Measurements from ENCODE around the gene BTBD17. TPM values are rescaled to one million over a fixed set of nuclear protein-coding genes. Genes with fewer than 3 reads are reported as not detected.

Gene BTBD17
- total and polyA plus RNA-seq, 10 of the 15 experiments (the other 5 are each of a cell fraction or from before 2014, with no cell fraction given): not detected

- intact Hi-C loops (cut with micrococcal nuclease; ENCODE audit: unreplicated experiment) (no loop called here), in situ Hi-C loops (cut with MboI) (no loop called here)
- no peaks in the 10 kb centered on the region for H3K9me3 ChIP-seq (replicated peaks; ENCODE audit: control insufficient read depth, insufficient read depth, low read length)
- SMC1A ChIA-PET (ENCODE audit: uncharacterized antibody, unreplicated experiment): interaction anchor here (2.4 kb wide), 1 partner anchor 52 kb away, joined by 14 read pairs; no protein-coding TSS in a partner anchor
- FAIRE-seq: no peak
- RAD21 ChIA-PET (ENCODE audit: unreplicated experiment): no interaction called here
- WGBS (ENCODE audit: insufficient coverage, insufficient replicate concordance, low lambda C conversion rate, missing lambda C conversion rate): 32% methylated on average over 53 of the region's 55 CpGs
- H3K9ac ChIP-seq (ENCODE audit: control insufficient read depth, insufficient read depth, low read length): no peak overlapping the region
- no peaks in the 10 kb centered on the region for H3K4me1 ChIP-seq (ENCODE audit: control insufficient read depth, insufficient read depth, low read length)
- H3K36me3 ChIP-seq (ENCODE audit: control insufficient read depth in 2 of 2, insufficient read depth in 2 of 2, low read length in 1 of 2): no peaks in the 10 kb centered on the region
- no peak overlapping the region for H3K4me3 ChIP-seq
- peaks cover 3 to 8% of the 10 kb centered on the region in 2 experiments; a peak in 3 of 4 replicates for H3K27me3 ChIP-seq (replicated peaks in 1 of 2; ENCODE audit: control insufficient read depth in 2 of 2, insufficient read depth in 2 of 2, low read length in 1 of 2)
- no peaks in the 10 kb centered on the region for H3K79me2 ChIP-seq (ENCODE audit: control insufficient read depth, insufficient read depth, low read length)
- BruUV-seq (replicated peaks): no TSS peak
- no peak overlapping the region for H2AFZ ChIP-seq (ENCODE audit: control insufficient read depth, low read depth, low read length)
- no peak for ATAC-seq
- no peak for DNase-seq (ENCODE audit: low read depth, low spot score)
- H3K27ac ChIP-seq (ENCODE audit: control insufficient read depth, insufficient read depth): no peak overlapping the region
- no peak overlapping the region for H3K4me2 ChIP-seq (ENCODE audit: control insufficient read depth, insufficient read depth)
- H4K20me1 ChIP-seq (ENCODE audit: control insufficient read depth, insufficient read depth): no peaks in the 10 kb centered on the region
- CTCF ChIA-PET: interaction anchor here (0.6 to 2.9 kb wide), 6 partner anchors 10 to 84 kb away, joined by 3 to 10 read pairs (median 4); no protein-coding TSS in a partner anchor
- POLR2A ChIA-PET: no interaction called here
- TF ChIP-seq PBX3 (IDR thresholded peaks at IDR 0.05; ENCODE audit: insufficient replicate concordance, low read depth, low read length): no peak
- TF ChIP-seq ASH2L (IDR thresholded peaks at IDR 0.05; ENCODE audit: borderline replicate concordance, low read depth): no peak
- TF ChIP-seq BCL11A (IDR thresholded peaks at IDR 0.05; ENCODE audit: low read depth, low read length): no peak
- TF ChIP-seq ZNF217 (IDR thresholded peaks at IDR 0.05): no peak
- TF ChIP-seq ATF2 (IDR thresholded peaks at IDR 0.05; ENCODE audit: low read length): no peak
- no peak for TF ChIP-seq SUPT20H (IDR thresholded peaks at IDR 0.05; ENCODE audit: borderline replicate concordance, control insufficient read depth, low read depth, low read length)
- no peak for TF ChIP-seq ZBTB40 (IDR thresholded peaks at IDR 0.05; ENCODE audit: borderline replicate concordance)
- TF ChIP-seq BCLAF1 (IDR thresholded peaks at IDR 0.05): no peak
Observed at GRCh38 chr17:74351552-74352210, 10.0 kb downstream of the BTBD17 start.

Measured in GM12878 (cell line).